Endothelial cell of umbilical vein (primary cell): Measurements from ENCODE around the gene BACH2. TPM values are rescaled to one million over a fixed set of nuclear protein-coding genes. Genes with fewer than 3 reads are reported as not detected.

Experiments used
- BruUV-seq: library from RNA; stranded (reverse); fragments of 400-500 nt; replicated peaks from 2 replicates; lab custom pipeline; 2021; lab: Mats Ljungman, UMichigan
- CTCF ChIA-PET: fragments of 300-600, 350-600 bp; sonication (Branson Sonifier 250); formaldehyde crosslinking; loops from one replicate; lab custom pipeline; 2021; ENCODE audit warnings: antibody characterized with exemption, inconsistent platforms; lab: Charles Lee
- POLR2A ChIA-PET: fragments of 300-600, 350-600 bp; sonication (Branson Sonifier 250); formaldehyde crosslinking; loops from one replicate; lab custom pipeline; 2021; ENCODE audit warnings: antibody characterized with exemption, inconsistent platforms; lab: Charles Lee
- DNase-seq: peaks from one replicate; pipeline ENCODE4 v3.0.0-alpha.2; 2011; ENCODE audit warnings: low read depth, low spot score
- FAIRE-seq: peaks from 2 replicates; lab custom pipeline; 2011; peaks lifted over from hg19 to GRCh38; lab: Jason Lieb, UNC
- H2AFZ ChIP-seq: 2 replicates; pipeline ENCODE4 v1.6.0; 2012; ENCODE audit warnings: low read depth, low read length, control low read depth, inconsistent platforms
- H3K27ac ChIP-seq: 2 replicates; pipeline ENCODE4 v1.5.1; 2011; ENCODE audit warnings: low read depth, mild to moderate bottlenecking, control low read depth, low read length, moderate library complexity; ENCODE audit not compliant: insufficient read depth
- H3K27me3 ChIP-seq, 2 experiments: 2 replicates each; pipeline versions ENCODE4 v1.6.0 to v1.6.1; 2011; ENCODE audit warnings: low read length in 2 of 2, mixed read lengths in 1 of 2; ENCODE audit not compliant: control insufficient read depth in 2 of 2, insufficient read depth in 2 of 2
- H3K36me3 ChIP-seq, 2 experiments: 2 replicates in 1 of 2; 3 replicates in 1 of 2; pipeline ENCODE4 v1.5.1; 2011; ENCODE audit warnings: low read length in 2 of 2, mild to moderate bottlenecking in 1 of 2, moderate library complexity in 1 of 2; ENCODE audit not compliant: control insufficient read depth in 2 of 2, insufficient read depth in 2 of 2; ENCODE audit errors: extremely low read depth in 1 of 2
- H3K4me1 ChIP-seq: 3 replicates; pipeline ENCODE4 v1.5.1; 2011; ENCODE audit warnings: mild to moderate bottlenecking, low read length; ENCODE audit not compliant: control insufficient read depth, insufficient read depth; ENCODE audit errors: extremely low read depth
- H3K4me2 ChIP-seq: 2 replicates; pipeline ENCODE4 v1.6.1; 2011; ENCODE audit warnings: low read length, control low read depth, mixed read lengths; ENCODE audit not compliant: insufficient read depth
- H3K4me3 ChIP-seq, 3 experiments: fragments of 200-600 bp in 1 of 3; sonication (generic), shearing (Covaris generic) in 1 of 3; replicated peaks in 1 of 3; 2 replicates each; pipeline ENCODE4 v1.5.1; 2011 to 2016; ENCODE audit warnings: control low read depth in 3 of 3, low read length in 3 of 3, mild to moderate bottlenecking in 2 of 3, inconsistent platforms in 1 of 3, low read depth in 1 of 3, moderate library complexity in 1 of 3; ENCODE audit not compliant: insufficient read depth in 1 of 3
- H3K79me2 ChIP-seq: 2 replicates; pipeline ENCODE4 v1.6.0; 2012; ENCODE audit warnings: low read length, inconsistent platforms; ENCODE audit not compliant: control insufficient read depth, insufficient read depth
- H3K9ac ChIP-seq: replicated peaks from 2 replicates; pipeline ENCODE3; 2011; ENCODE audit warnings: low read length, control low read depth; ENCODE audit not compliant: insufficient read depth; ENCODE audit errors: extremely low read depth
- H3K9me1 ChIP-seq: replicated peaks from 3 replicates; pipeline ENCODE4 v1.6.0; 2011; ENCODE audit warnings: mild to moderate bottlenecking, low read length; ENCODE audit not compliant: control insufficient read depth, insufficient read depth; ENCODE audit errors: extremely low read depth
- H3K9me3 ChIP-seq: replicated peaks from 2 replicates; pipeline ENCODE4 v1.5.1; 2012; ENCODE audit warnings: low read length, inconsistent platforms; ENCODE audit not compliant: control insufficient read depth, insufficient read depth
- H4K20me1 ChIP-seq: replicated peaks from 2 replicates; pipeline ENCODE3; 2011; ENCODE audit warnings: mild to moderate bottlenecking, low read length; ENCODE audit not compliant: control insufficient read depth, insufficient read depth; ENCODE audit errors: extremely low read depth
- CTCF ChIP-seq, 2 donors: IDR thresholded peaks; 1 replicate in 1 of 2; 2 replicates in 1 of 2; pipeline ENCODE4 v1.5.1; 2011; ENCODE audit warnings: low read length in 2 of 2, mild to moderate bottlenecking in 2 of 2, moderate library complexity in 2 of 2, control low read depth in 1 of 2, inconsistent platforms in 1 of 2, low read depth in 1 of 2; ENCODE audit not compliant: insufficient read depth in 1 of 2; ENCODE audit errors: extremely low read depth in 1 of 2
- EZH2 ChIP-seq: IDR thresholded peaks from 2 replicates; pipeline ENCODE4 v1.6.1; 2012; ENCODE audit warnings: borderline replicate concordance, low read depth, mild to moderate bottlenecking, moderate library complexity, low read length, inconsistent platforms; ENCODE audit not compliant: severe bottlenecking
- FOS ChIP-seq: IDR thresholded peaks from 2 replicates; pipeline ENCODE4 v1.6.1; 2011; ENCODE audit warnings: mild to moderate bottlenecking, low read length, moderate library complexity, borderline replicate concordance; ENCODE audit not compliant: insufficient read depth
- GATA2 ChIP-seq: IDR thresholded peaks from 2 replicates; pipeline ENCODE4 v1.7.0; 2011; ENCODE audit warnings: low read depth, mild to moderate bottlenecking, moderate library complexity, mixed read lengths, low read length; ENCODE audit not compliant: insufficient read length, insufficient read depth
- JUN ChIP-seq: IDR thresholded peaks from 2 replicates; pipeline ENCODE4 v1.6.1; 2011; ENCODE audit warnings: borderline replicate concordance, low read depth; ENCODE audit not compliant: insufficient read length, insufficient read depth
- MYC ChIP-seq: IDR thresholded peaks from one replicate; pipeline ENCODE4 v1.6.1; 2011; ENCODE audit warnings: mild to moderate bottlenecking, low read depth, low read length
- POLR2A ChIP-seq: IDR thresholded peaks from 2 replicates; pipeline ENCODE4 v1.6.1; 2012; ENCODE audit warnings: low read depth, mild to moderate bottlenecking, control low read depth, low read length
- POLR2AphosphoS5 ChIP-seq: IDR thresholded peaks from 2 replicates; pipeline ENCODE4 v1.6.1; 2012; ENCODE audit warnings: low read depth, mild to moderate bottlenecking, control low read depth, low read length, moderate library complexity; ENCODE audit not compliant: insufficient read depth
- dilution Hi-C: fragments of 300-500 bp; cut with MboI; formaldehyde crosslinking; loops from one replicate; pipeline ENCODE4 v1.15.0; 2019; ENCODE audit warnings: low sequenced_read_pairs; ENCODE audit not compliant: extremely low pct_ligation_motif_present
- intact Hi-C: fragments of 100-400 bp; cut with micrococcal nuclease; formaldehyde crosslinking; loops from one replicate; pipeline ENCODE4 v1.10.0; 2022
- polyA plus RNA-seq, 4 experiments: library from polyadenylated mRNA; depleted of rRNA in 3 of 4; stranded (reverse) in 3 of 4; unstranded in 1 of 4; fragments of >200 nt; gene quantifications; 2 replicates each; pipeline versions ENCODE4 v1.2.1 to v1.2.3, GENCODE V29; 2011 to 2012; ENCODE audit warnings: missing spikeins in 1 of 4
- total RNA-seq: library from RNA; stranded (reverse); gene quantifications from 2 replicates; pipeline ENCODE4 v1.2.3, GENCODE V29; 2021
- TF ChIP-seq, protein P1 (sequence below): IDR thresholded peaks from 2 replicates; pipeline ENCODE4 v1.6.1; 2011; ENCODE audit not compliant: insufficient read depth, insufficient read length

The BACH2 gene
- total and polyA plus RNA-seq, 2 donors (not counting 3 experiments of a cell fraction or from before 2014, with no cell fraction given), result 1.7 to 5.6 TPM

DNA sequence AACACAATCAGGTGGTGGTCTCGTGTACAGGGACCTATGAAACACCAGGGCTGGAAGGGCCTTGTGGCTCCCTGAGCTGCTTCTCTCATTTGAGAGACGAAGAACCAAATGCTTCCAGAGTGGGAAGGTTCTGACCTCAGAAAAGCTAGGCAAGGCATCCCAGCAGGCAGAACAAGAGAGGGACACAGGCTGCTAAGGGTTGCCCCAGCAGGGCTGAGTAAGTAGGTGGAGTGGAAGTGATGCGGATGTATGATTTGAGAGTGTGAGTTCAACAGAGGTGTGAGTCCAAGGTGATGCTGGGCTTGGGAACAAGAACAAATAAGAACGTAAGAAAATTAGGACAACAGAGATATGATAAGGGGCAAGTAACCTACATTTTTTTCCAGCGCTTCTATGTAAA is 147.8 kb downstream of the BACH2 start:
- intact Hi-C loops, result no loop called here
- Histone ChIP-seq H2AFZ (no peak overlapping the region), H3K27me3 (peaks cover 1 to 3% of the 10 kb centered on the region in 2 experiments), H3K4me1 (no peaks in the 10 kb centered on the region), H3K9me3 (no peaks in the 10 kb centered on the region), H3K36me3 (no peaks in the 10 kb centered on the region), H3K27ac (no peak overlapping the region), H4K20me1 (no peaks in the 10 kb centered on the region), H3K9ac (no peak overlapping the region), H3K4me3 (no peak overlapping the region), H3K4me2 (no peak overlapping the region), H3K79me2 (no peaks in the 10 kb centered on the region), H3K9me1 (no peaks in the 10 kb centered on the region)
- dilution Hi-C loops, result no loop called here
- DNase-seq (no peak), FAIRE-seq (no peak)
- no TSS peak for BruUV-seq
- TF ChIP-seq MYC (no peak), POLR2A (no peak), CTCF (IDR thresholded peaks at IDR 0.05; ENCODE audit: extremely low read depth in 1 of 2, insufficient read depth in 1 of 2, low read depth in 1 of 2, low read length in 2 of 2) (no peak), JUN (no peak), GATA2 (no peak), EZH2 (no peak), POLR2AphosphoS5 (no peak), FOS (no peak)
- TF ChIP-seq, protein P1, sequence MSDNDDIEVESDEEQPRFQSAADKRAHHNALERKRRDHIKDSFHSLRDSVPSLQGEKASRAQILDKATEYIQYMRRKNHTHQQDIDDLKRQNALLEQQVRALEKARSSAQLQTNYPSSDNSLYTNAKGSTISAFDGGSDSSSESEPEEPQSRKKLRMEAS, result no peak
- POLR2A ChIA-PET, result no interaction called here
- CTCF ChIA-PET, result no interaction called here
